H1 (cell line): Measurements from ENCODE around the gene OTUD1. TPM values are rescaled to one million over a fixed set of nuclear protein-coding genes. Genes with fewer than 3 reads are reported as not detected.

Experiments
- CTCF ChIA-PET: fragments of 300-600 bp; sonication (Branson Sonifier 250); formaldehyde crosslinking; loops from one replicate; lab custom pipeline; 2021; ENCODE audit not compliant: partially characterized antibody; lab: Charles Lee
- POLR2A ChIA-PET: fragments of 300-600 bp; sonication (Branson Sonifier 250); formaldehyde crosslinking; loops from one replicate; lab custom pipeline; 2021; ENCODE audit warnings: inconsistent platforms; ENCODE audit not compliant: partially characterized antibody; lab: Charles Lee
- DNase-seq, 2 experiments: peaks; one replicate each; pipeline versions ENCODE4 v3.0.0 to v3.0.0-alpha.2; 2010 to 2022; ENCODE audit warnings: low spot score in 2 of 2, low read depth in 1 of 2, mixed read lengths in 1 of 2
- FAIRE-seq: peaks from 2 replicates; lab custom pipeline; 2011; peaks lifted over from hg19 to GRCh38; lab: Jason Lieb, UNC
- H2AFZ ChIP-seq: 2 replicates; pipeline ENCODE4 v1.8.1; 2012; ENCODE audit warnings: low read length, inconsistent platforms
- H2AK5ac ChIP-seq: 2 replicates; pipeline ENCODE4 v1.6.1; 2013; ENCODE audit warnings: low read depth, low read length
- H2BK120ac ChIP-seq: replicated peaks from 2 replicates; pipeline ENCODE3; 2013; ENCODE audit warnings: low read depth, low read length, inconsistent platforms
- H2BK12ac ChIP-seq: 2 replicates; pipeline ENCODE4 v1.6.1; 2013; ENCODE audit warnings: low read depth, low read length
- H2BK15ac ChIP-seq: 2 replicates; pipeline ENCODE4 v1.6.1; 2013; ENCODE audit warnings: low read length
- H2BK20ac ChIP-seq: 2 replicates; pipeline ENCODE4 v1.6.1; 2013; ENCODE audit warnings: low read length
- H2BK5ac ChIP-seq: 2 replicates; pipeline ENCODE4 v1.6.1; 2013; ENCODE audit warnings: low read depth, low read length
- H3K14ac ChIP-seq: 2 replicates; pipeline ENCODE4 v1.6.1; 2013; ENCODE audit warnings: inconsistent platforms; ENCODE audit not compliant: insufficient read length
- H3K18ac ChIP-seq: 2 replicates; pipeline ENCODE4 v1.6.1; 2013; ENCODE audit warnings: low read length; ENCODE audit errors: extremely low read depth
- H3K23ac ChIP-seq: 2 replicates; pipeline ENCODE4 v1.6.1; 2013; ENCODE audit warnings: inconsistent platforms; ENCODE audit not compliant: insufficient read length
- H3K23me2 ChIP-seq: 2 replicates; pipeline ENCODE4 v1.6.1; 2013; ENCODE audit warnings: low read depth, low read length
- H3K27ac ChIP-seq: 2 replicates; pipeline ENCODE4 v1.6.1; 2011; ENCODE audit warnings: low read depth, low read length, inconsistent platforms
- H3K27me3 ChIP-seq, 4 experiments: replicated peaks in 1 of 4; 1 replicate in 1 of 4; 2 replicates in 3 of 4; pipeline versions ENCODE4 v1.6.1 to v1.8.1; 2011 to 2013; ENCODE audit warnings: low read length in 3 of 4, mild to moderate bottlenecking in 3 of 4, inconsistent platforms in 2 of 4, mixed read lengths in 2 of 4, moderate library complexity in 1 of 4; ENCODE audit not compliant: control insufficient read depth in 3 of 4, insufficient read depth in 3 of 4; ENCODE audit errors: extremely low read depth in 1 of 4
- H3K36me3 ChIP-seq, 4 experiments: 2 replicates each; pipeline versions ENCODE4 v1.6.1 to v1.8.1; 2011 to 2013; ENCODE audit warnings: mild to moderate bottlenecking in 4 of 4, low read length in 3 of 4, moderate library complexity in 2 of 4, control low read depth in 1 of 4, inconsistent platforms in 1 of 4; ENCODE audit not compliant: insufficient read depth in 4 of 4, control insufficient read depth in 2 of 4
- H3K4ac ChIP-seq: replicated peaks from 2 replicates; pipeline ENCODE3; 2013; ENCODE audit warnings: low read length, low read depth, mixed read lengths, inconsistent platforms; ENCODE audit not compliant: insufficient read length
- H3K4me1 ChIP-seq, 4 experiments: replicated peaks in 1 of 4; 1 replicate in 1 of 4; 2 replicates in 3 of 4; pipeline versions ENCODE4 v1.6.1 to v1.8.1; 2011 to 2013; ENCODE audit warnings: low read length in 3 of 4, inconsistent platforms in 2 of 4, mixed read lengths in 1 of 4; ENCODE audit not compliant: insufficient read depth in 4 of 4, control insufficient read depth in 3 of 4
- H3K4me2 ChIP-seq, 2 experiments: 2 replicates each; pipeline versions ENCODE4 v1.6.1 to v1.8.1; 2011 to 2013; ENCODE audit warnings: low read depth in 2 of 2, low read length in 2 of 2, control low read depth in 1 of 2, inconsistent platforms in 1 of 2, mild to moderate bottlenecking in 1 of 2; ENCODE audit not compliant: insufficient read depth in 1 of 2
- H3K4me3 ChIP-seq, 4 experiments: fragments of 200-600, 300-600 bp in 1 of 4; sonication (generic), shearing (Covaris generic), sonication (Bioruptor Twin) in 1 of 4; 2 replicates each; pipeline versions ENCODE4 v1.5.1 to v1.8.1; 2011 to 2016; ENCODE audit warnings: low read length in 4 of 4, low read depth in 3 of 4, control low read depth in 2 of 4, inconsistent platforms in 2 of 4, mild to moderate bottlenecking in 2 of 4, mixed read lengths in 1 of 4, moderate library complexity in 1 of 4; ENCODE audit not compliant: insufficient read depth in 2 of 4; ENCODE audit errors: extremely low read depth in 1 of 4
- H3K56ac ChIP-seq: replicated peaks from 2 replicates; pipeline ENCODE3; 2013; ENCODE audit warnings: low read depth, mild to moderate bottlenecking, mixed read lengths, low read length, inconsistent platforms; ENCODE audit not compliant: insufficient read length
- H3K79me1 ChIP-seq: 2 replicates; pipeline ENCODE4 v1.6.1; 2013; ENCODE audit warnings: low read depth, low read length, control low read depth
- H3K79me2 ChIP-seq, 2 experiments: 2 replicates each; pipeline versions ENCODE4 v1.6.1 to v1.8.1; 2012 to 2013; ENCODE audit warnings: low read length in 2 of 2, mild to moderate bottlenecking in 2 of 2, inconsistent platforms in 1 of 2; ENCODE audit not compliant: insufficient read depth in 2 of 2, control insufficient read depth in 1 of 2
- H3K9ac ChIP-seq, 4 experiments: replicated peaks in 1 of 4; 1 replicate in 1 of 4; 2 replicates in 3 of 4; pipeline versions ENCODE4 v1.6.1 to v1.8.1; 2011 to 2013; ENCODE audit warnings: low read depth in 3 of 4, low read length in 3 of 4, control low read depth in 2 of 4, mild to moderate bottlenecking in 2 of 4, moderate library complexity in 2 of 4, inconsistent platforms in 1 of 4; ENCODE audit errors: extremely low read depth in 1 of 4
- H3K9me3 ChIP-seq, 2 experiments: 2 replicates each; pipeline versions ENCODE4 v1.6.1 to v1.8.1; 2012 to 2013; ENCODE audit warnings: mild to moderate bottlenecking in 2 of 2, moderate library complexity in 2 of 2, control low read depth in 1 of 2, inconsistent platforms in 1 of 2, low read depth in 1 of 2, low read length in 1 of 2, mixed read lengths in 1 of 2; ENCODE audit not compliant: insufficient read depth in 2 of 2
- H4K20me1 ChIP-seq, 2 experiments: replicated peaks in 1 of 2; 2 replicates each; pipeline versions ENCODE3 to v1.8.1; 2011 to 2013; ENCODE audit warnings: inconsistent platforms in 2 of 2, low read length in 2 of 2, mild to moderate bottlenecking in 1 of 2; ENCODE audit not compliant: insufficient read depth in 2 of 2, control insufficient read depth in 1 of 2
- H4K5ac ChIP-seq: 2 replicates; pipeline ENCODE4 v1.6.1; 2013; ENCODE audit warnings: low read length, low read depth, mixed read lengths, inconsistent platforms; ENCODE audit not compliant: insufficient read length
- H4K8ac ChIP-seq: 2 replicates; pipeline ENCODE4 v1.8.0; 2013; ENCODE audit warnings: mild to moderate bottlenecking, moderate library complexity, low read length, inconsistent platforms; ENCODE audit not compliant: insufficient read depth; ENCODE audit errors: extremely low read depth
- H4K91ac ChIP-seq: replicated peaks from 2 replicates; pipeline ENCODE3; 2013; ENCODE audit warnings: low read length, mixed read lengths, inconsistent platforms; ENCODE audit not compliant: insufficient read length
- BACH1 ChIP-seq: IDR thresholded peaks from 2 replicates; pipeline ENCODE4 v1.6.1; 2012; ENCODE audit warnings: low read length, improper control_type of control experiment
- CTBP2 ChIP-seq: IDR thresholded peaks from 2 replicates; pipeline ENCODE4 v1.7.0; 2011; ENCODE audit warnings: borderline replicate concordance, mild to moderate bottlenecking, moderate library complexity, mixed read lengths, low read length; ENCODE audit not compliant: insufficient read depth, insufficient read length
- PHF8 ChIP-seq: fragments of 200-600 bp; sonication (generic); conservative IDR thresholded peaks from 2 replicates; pipeline ENCODE4 v1.7.1; 2012; ENCODE audit warnings: low read depth, mild to moderate bottlenecking, inconsistent platforms, low read length, moderate library complexity
- POLR2A ChIP-seq, 2 experiments: IDR thresholded peaks; 1 replicate in 1 of 2; 2 replicates in 1 of 2; pipeline ENCODE4 v1.6.1; 2011; ENCODE audit warnings: low read depth in 2 of 2, low read length in 2 of 2, mild to moderate bottlenecking in 2 of 2; ENCODE audit errors: control extremely low read depth in 1 of 2
- POU5F1 ChIP-seq: IDR thresholded peaks from 2 replicates; pipeline ENCODE4 v1.6.1; 2011; ENCODE audit warnings: low read depth, mild to moderate bottlenecking, low read length, moderate library complexity
- SIRT6 ChIP-seq: IDR thresholded peaks from one replicate; pipeline ENCODE4 v1.7.1; 2012; ENCODE audit warnings: low read length, inconsistent platforms
- WGBS, 2 experiments: shearing (Covaris generic) in 1 of 2; methylation state at CpG; one replicate each; pipeline versions ENCODE4 v1.1.6 to v1.1.7; 2013 to 2015; ENCODE audit warnings: low lambda C conversion rate in 2 of 2, mixed read lengths in 2 of 2, inconsistent platforms in 1 of 2, low coverage in 1 of 2, missing lambda C conversion rate in 1 of 2; ENCODE audit not compliant: insufficient replicate concordance in 2 of 2, insufficient coverage in 1 of 2, insufficient read length in 1 of 2; ENCODE audit errors: extremely low coverage in 1 of 2, missing lambda C conversion rate in 1 of 2; 5-methylcytosine and 5-hydroxymethylcytosine counted together
- long read RNA-seq, 2 experiments: library from RNA in 1 of 2; library from capped mRNA in 1 of 2; stranded (forward); transcript quantifications; one replicate each; pipeline ENCODE4 v2.0.0, GENCODE V29; 2021; ENCODE audit warnings: inconsistent platforms in 1 of 2
- polyA minus RNA-seq, 3 experiments: library from RNA; depleted of rRNA, polyadenylated mRNA; stranded (reverse); fragments of >200 nt; gene quantifications; 1 replicate in 2 of 3; 2 replicates in 1 of 3; pipeline ENCODE4 v1.2.3, GENCODE V29; 2011
- polyA plus RNA-seq, 7 experiments: library from polyadenylated mRNA; depleted of rRNA in 3 of 7; stranded (reverse) in 5 of 7; unstranded in 2 of 7; fragments of >200 nt in 5 of 7; fragments of 200-250 nt in 2 of 7; gene quantifications; 1 replicate in 5 of 7; 2 replicates in 1 of 7; 4 replicates in 1 of 7; pipeline versions ENCODE4 v1.2.1 to v1.2.3, GENCODE V29; 2011 to 2013; ENCODE audit warnings: missing spikeins in 2 of 7, mixed read lengths in 2 of 7
- total RNA-seq: library from RNA; stranded (reverse); fragmentation: NEBNext Ultra II Directional; extraction: Animal tissue kit (Norgen Biotek cat#: 25700); gene quantifications from 2 replicates; pipeline ENCODE4 v1.2.1, GENCODE V29; 2021

OTUD1 gene
- total RNA-seq: 6.6 and 7.1 TPM in 2 replicates
- polyA plus RNA-seq (2011; rRNA removed): 1.3 TPM in 2 replicates
- 1.8 TPM for polyA plus RNA-seq (2011; cell fraction: cytosol; rRNA removed)
- 1.0 TPM for polyA plus RNA-seq (2011; cell fraction: nucleus; rRNA removed)
- 2.3 to 2.5 TPM (median 2.4 TPM) in 4 replicates for polyA plus RNA-seq (2012, experiment 1 of 2)
- 2.0 TPM for polyA plus RNA-seq (2012, experiment 2 of 2)
- polyA plus RNA-seq (2013, experiment 1 of 2): 2.5 TPM
- polyA plus RNA-seq (2013, experiment 2 of 2): 2.7 TPM
- polyA minus RNA-seq (2011; rRNA and poly(A)+ RNA removed): 1.6 and 3.0 TPM in 2 replicates
- polyA minus RNA-seq (2011; cell fraction: cytosol; rRNA and poly(A)+ RNA removed): 3.3 TPM
- 4.1 TPM for polyA minus RNA-seq (2011; cell fraction: nucleus; rRNA and poly(A)+ RNA removed)
- long read RNA-seq, experiment 1, transcript OTUD1-201 (1 exons, 2,933 nt): major isoform, 6 of 6 reads
- long read RNA-seq, experiment 1, partial matches to known transcripts: 0 of 6 reads
- long read RNA-seq, experiment 1, other reads (novel, unspliced or antisense): 0 of 6 reads
- long read RNA-seq, experiment 2, partial matches to known transcripts: 0 of 2 reads
- long read RNA-seq, experiment 2, other reads (novel, unspliced or antisense): 0 of 2 reads

GRCh38 chr10:23438547-23439451 is at the start of gene OTUD1:
TSS of gene OTUD1 (plus strand) at chr10:23439075. CDS start at chr10:23439458, 383 bp downstream.
- peak within 1 kb of the TSS; percentile 83 to 91 for H3K4me2 ChIP-seq
- no peak for TF ChIP-seq POU5F1
- peak in 1 of 2 experiments; percentile 65; a peak in 1 of 3 replicates for TF ChIP-seq POLR2A (IDR thresholded peaks at IDR 0.05; ENCODE audit: control extremely low read depth in 1 of 2, low read depth in 2 of 2, low read length in 2 of 2)
- peak; percentile 73 for TF ChIP-seq PHF8
- peak; percentile 90 for TF ChIP-seq BACH1
- TF ChIP-seq CTBP2: no peak
- TF ChIP-seq SIRT6: no peak

More at GRCh38 chr10:23438547-23439451, at the start of gene OTUD1:
- H2BK5ac ChIP-seq: peak within 1 kb of the TSS; percentile 62
- ChIA-PET POLR2A (interaction anchor here (1.1 to 1.8 kb wide), 2 partner anchors 30 to 94 kb away, joined by 4 read pairs; partner anchors contain the start of gene C10orf67), CTCF (interaction anchor here (0.6 to 2.4 kb wide), 9 partner anchors 15 to 281 kb away, joined by 3 to 7 read pairs (median 3); no protein-coding TSS in a partner anchor)
- H4K8ac ChIP-seq: peak within 1 kb of the TSS; percentile 92
- H3K9me3 ChIP-seq: no peaks in the 10 kb centered on the region
- H3K14ac ChIP-seq: no peak within 1 kb of the TSS
- H3K23me2 ChIP-seq: peaks cover 9% of the 10 kb centered on the region; the same call in 1 of the 2 replicates
- no peak within 1 kb of the TSS for H2BK20ac ChIP-seq
- peak within 1 kb of the TSS; percentile 42 for H3K56ac ChIP-seq
- H3K36me3 ChIP-seq: no peaks in the 10 kb centered on the region
- FAIRE-seq (no peak), DNase-seq (peak; percentile 51 to 92)
- peak within 1 kb of the TSS; percentile 52 for H3K27ac ChIP-seq
- no peak within 1 kb of the TSS for H3K23ac ChIP-seq
- H3K9ac ChIP-seq: peak within 1 kb of the TSS; percentile 69 to 87 (median 71)
- H3K79me2 ChIP-seq: peaks cover 0 to 20% of the 10 kb centered on the region in 2 experiments; a peak in 2 of 4 replicates
- H3K18ac ChIP-seq: peak within 1 kb of the TSS; percentile 93
- no peaks in the 10 kb centered on the region for H3K79me1 ChIP-seq
- H3K4me3 ChIP-seq: peak within 1 kb of the TSS; percentile 70 to 81 (median 78)
- peaks cover 2 to 3% of the 10 kb centered on the region in 2 experiments for H4K20me1 ChIP-seq
- H2BK120ac ChIP-seq: no peak within 1 kb of the TSS
- peak within 1 kb of the TSS; percentile 73 for H4K5ac ChIP-seq
- peak within 1 kb of the TSS; percentile 57; the same call in 1 of the 2 replicates for H2AFZ ChIP-seq
- H4K91ac ChIP-seq: peak within 1 kb of the TSS; percentile 68
- 3% methylated on average over 48 of the region's 115 CpGs; no CpG with 5 or more reads in 1 of the 2 experiments for WGBS, 2 experiments
- H2BK12ac ChIP-seq: 0 out of 2 replicates have a peak within 1 kb of the TSS, but pooled peaks have one; percentile 39
- H3K4ac ChIP-seq: peak within 1 kb of the TSS; percentile 60
- peaks cover 0 to 3% (median 0%) of the 10 kb centered on the region in 4 experiments; a peak in 1 of 7 replicates for H3K27me3 ChIP-seq
- H2BK15ac ChIP-seq: no peak within 1 kb of the TSS
- H2AK5ac ChIP-seq: no peak within 1 kb of the TSS
- peaks cover 0 to 6% (median 3%) of the 10 kb centered on the region in 4 experiments; a peak in 5 of 7 replicates for H3K4me1 ChIP-seq
